Endothelial cell of umbilical vein (primary cell): ENCODE measurements around the gene SEC24C. TPM values are rescaled to one million over a fixed set of nuclear protein-coding genes. Genes with fewer than 3 reads are reported as not detected.
"Not testable (repeated sequence)": the region's sequence is repeated elsewhere in the genome, so short reads cannot be mapped to it uniquely, and the experiment has no call there.

Experiments used
- BruUV-seq: library from RNA; stranded (reverse); fragments of 400-500 nt; replicated peaks from 2 replicates; lab custom pipeline; 2021; lab: Mats Ljungman, UMichigan
- CTCF ChIA-PET: fragments of 300-600, 350-600 bp; sonication (Branson Sonifier 250); formaldehyde crosslinking; loops from one replicate; lab custom pipeline; 2021; ENCODE audit warnings: antibody characterized with exemption, inconsistent platforms; lab: Charles Lee
- POLR2A ChIA-PET: fragments of 300-600, 350-600 bp; sonication (Branson Sonifier 250); formaldehyde crosslinking; loops from one replicate; lab custom pipeline; 2021; ENCODE audit warnings: antibody characterized with exemption, inconsistent platforms; lab: Charles Lee
- DNase-seq: peaks from one replicate; pipeline ENCODE4 v3.0.0-alpha.2; 2011; ENCODE audit warnings: low read depth, low spot score
- FAIRE-seq: peaks from 2 replicates; lab custom pipeline; 2011; peaks lifted over from hg19 to GRCh38; lab: Jason Lieb, UNC
- H2AFZ ChIP-seq: 2 replicates; pipeline ENCODE4 v1.6.0; 2012; ENCODE audit warnings: low read depth, low read length, control low read depth, inconsistent platforms
- H3K27ac ChIP-seq: 2 replicates; pipeline ENCODE4 v1.5.1; 2011; ENCODE audit warnings: low read depth, mild to moderate bottlenecking, control low read depth, low read length, moderate library complexity; ENCODE audit not compliant: insufficient read depth
- H3K27me3 ChIP-seq, 2 experiments: 2 replicates each; pipeline versions ENCODE4 v1.6.0 to v1.6.1; 2011; ENCODE audit warnings: low read length in 2 of 2, mixed read lengths in 1 of 2; ENCODE audit not compliant: control insufficient read depth in 2 of 2, insufficient read depth in 2 of 2
- H3K36me3 ChIP-seq, 2 experiments: 2 replicates in 1 of 2; 3 replicates in 1 of 2; pipeline ENCODE4 v1.5.1; 2011; ENCODE audit warnings: low read length in 2 of 2, mild to moderate bottlenecking in 1 of 2, moderate library complexity in 1 of 2; ENCODE audit not compliant: control insufficient read depth in 2 of 2, insufficient read depth in 2 of 2; ENCODE audit errors: extremely low read depth in 1 of 2
- H3K4me1 ChIP-seq: 3 replicates; pipeline ENCODE4 v1.5.1; 2011; ENCODE audit warnings: mild to moderate bottlenecking, low read length; ENCODE audit not compliant: control insufficient read depth, insufficient read depth; ENCODE audit errors: extremely low read depth
- H3K4me2 ChIP-seq: 2 replicates; pipeline ENCODE4 v1.6.1; 2011; ENCODE audit warnings: low read length, control low read depth, mixed read lengths; ENCODE audit not compliant: insufficient read depth
- H3K4me3 ChIP-seq, 3 experiments: fragments of 200-600 bp in 1 of 3; sonication (generic), shearing (Covaris generic) in 1 of 3; replicated peaks in 1 of 3; 2 replicates each; pipeline ENCODE4 v1.5.1; 2011 to 2016; ENCODE audit warnings: control low read depth in 3 of 3, low read length in 3 of 3, mild to moderate bottlenecking in 2 of 3, inconsistent platforms in 1 of 3, low read depth in 1 of 3, moderate library complexity in 1 of 3; ENCODE audit not compliant: insufficient read depth in 1 of 3
- H3K79me2 ChIP-seq: 2 replicates; pipeline ENCODE4 v1.6.0; 2012; ENCODE audit warnings: low read length, inconsistent platforms; ENCODE audit not compliant: control insufficient read depth, insufficient read depth
- H3K9ac ChIP-seq: replicated peaks from 2 replicates; pipeline ENCODE3; 2011; ENCODE audit warnings: low read length, control low read depth; ENCODE audit not compliant: insufficient read depth; ENCODE audit errors: extremely low read depth
- H3K9me1 ChIP-seq: replicated peaks from 3 replicates; pipeline ENCODE4 v1.6.0; 2011; ENCODE audit warnings: mild to moderate bottlenecking, low read length; ENCODE audit not compliant: control insufficient read depth, insufficient read depth; ENCODE audit errors: extremely low read depth
- H3K9me3 ChIP-seq: replicated peaks from 2 replicates; pipeline ENCODE4 v1.5.1; 2012; ENCODE audit warnings: low read length, inconsistent platforms; ENCODE audit not compliant: control insufficient read depth, insufficient read depth
- H4K20me1 ChIP-seq: replicated peaks from 2 replicates; pipeline ENCODE3; 2011; ENCODE audit warnings: mild to moderate bottlenecking, low read length; ENCODE audit not compliant: control insufficient read depth, insufficient read depth; ENCODE audit errors: extremely low read depth
- CTCF ChIP-seq, 2 donors: IDR thresholded peaks; 1 replicate in 1 of 2; 2 replicates in 1 of 2; pipeline ENCODE4 v1.5.1; 2011; ENCODE audit warnings: low read length in 2 of 2, mild to moderate bottlenecking in 2 of 2, moderate library complexity in 2 of 2, control low read depth in 1 of 2, inconsistent platforms in 1 of 2, low read depth in 1 of 2; ENCODE audit not compliant: insufficient read depth in 1 of 2; ENCODE audit errors: extremely low read depth in 1 of 2
- EZH2 ChIP-seq: IDR thresholded peaks from 2 replicates; pipeline ENCODE4 v1.6.1; 2012; ENCODE audit warnings: borderline replicate concordance, low read depth, mild to moderate bottlenecking, moderate library complexity, low read length, inconsistent platforms; ENCODE audit not compliant: severe bottlenecking
- FOS ChIP-seq: IDR thresholded peaks from 2 replicates; pipeline ENCODE4 v1.6.1; 2011; ENCODE audit warnings: mild to moderate bottlenecking, low read length, moderate library complexity, borderline replicate concordance; ENCODE audit not compliant: insufficient read depth
- JUN ChIP-seq: IDR thresholded peaks from 2 replicates; pipeline ENCODE4 v1.6.1; 2011; ENCODE audit warnings: borderline replicate concordance, low read depth; ENCODE audit not compliant: insufficient read length, insufficient read depth
- MYC ChIP-seq: IDR thresholded peaks from one replicate; pipeline ENCODE4 v1.6.1; 2011; ENCODE audit warnings: mild to moderate bottlenecking, low read depth, low read length
- POLR2A ChIP-seq: IDR thresholded peaks from 2 replicates; pipeline ENCODE4 v1.6.1; 2012; ENCODE audit warnings: low read depth, mild to moderate bottlenecking, control low read depth, low read length
- POLR2AphosphoS5 ChIP-seq: IDR thresholded peaks from 2 replicates; pipeline ENCODE4 v1.6.1; 2012; ENCODE audit warnings: low read depth, mild to moderate bottlenecking, control low read depth, low read length, moderate library complexity; ENCODE audit not compliant: insufficient read depth
- dilution Hi-C: fragments of 300-500 bp; cut with MboI; formaldehyde crosslinking; loops from one replicate; pipeline ENCODE4 v1.15.0; 2019; ENCODE audit warnings: low sequenced_read_pairs; ENCODE audit not compliant: extremely low pct_ligation_motif_present
- intact Hi-C: fragments of 100-400 bp; cut with micrococcal nuclease; formaldehyde crosslinking; loops from one replicate; pipeline ENCODE4 v1.10.0; 2022
- polyA plus RNA-seq, 4 experiments: library from polyadenylated mRNA; depleted of rRNA in 3 of 4; stranded (reverse) in 3 of 4; unstranded in 1 of 4; fragments of >200 nt; gene quantifications; 2 replicates each; pipeline versions ENCODE4 v1.2.1 to v1.2.3, GENCODE V29; 2011 to 2012; ENCODE audit warnings: missing spikeins in 1 of 4
- total RNA-seq: library from RNA; stranded (reverse); gene quantifications from 2 replicates; pipeline ENCODE4 v1.2.3, GENCODE V29; 2021

The SEC24C gene
- total and polyA plus RNA-seq, 2 donors (not counting 3 experiments of a cell fraction or from before 2014, with no cell fraction given), result 95.5 to 108 TPM

- dilution Hi-C loops, H3K4me1 ChIP-seq, DNase-seq, H3K27me3 ChIP-seq, H3K9me3 ChIP-seq, H4K20me1 ChIP-seq, H3K9me1 ChIP-seq: not testable (repeated sequence)
- POLR2A ChIA-PET, result interaction anchor here (0.9 to 1.0 kb wide), 2 partner anchors 24 to 150 kb away, joined by 3 read pairs; no protein-coding TSS in a partner anchor
- intact Hi-C loops, result loop anchor here (1.0 kb wide), 1 partner anchor 15 kb away; the partner anchor contains the start of gene SEC24C
- TSS peak; percentile 83 for BruUV-seq
- Histone ChIP-seq H3K36me3 (peaks cover 4 to 19% of the 10 kb centered on the region in 2 experiments), H3K9ac (peak overlapping the region; percentile 83), H3K4me2 (peak overlapping the region; percentile 91), H3K79me2 (peaks cover 32% of the 10 kb centered on the region), H2AFZ (peak overlapping the region; percentile 69), H3K4me3 (peak overlapping the region; percentile 43 to 96 (median 92)), H3K27ac (peak overlapping the region; percentile 80)
- peak; percentile 22 for TF ChIP-seq FOS
- CTCF ChIA-PET, result interaction anchor here (1.4 to 1.5 kb wide), 2 partner anchors 10 to 13 kb away, joined by 4 read pairs; no protein-coding TSS in a partner anchor
- peak; percentile 81 for FAIRE-seq
These were observed 14.4 kb upstream of the SEC24C start for GRCh38 chr10:73729781-73730152.

- Histone ChIP-seq H3K4me1 (peaks cover 7% of the 10 kb centered on the region), H3K36me3 (peaks cover 4 to 19% of the 10 kb centered on the region in 2 experiments), H3K9me1 (no peaks in the 10 kb centered on the region), H3K79me2 (peaks cover 36% of the 10 kb centered on the region), H3K27ac (peak overlapping the region; percentile 80), H4K20me1 (no peaks in the 10 kb centered on the region), H3K9me3 (no peaks in the 10 kb centered on the region), H3K27me3 (no peaks in the 10 kb centered on the region), H2AFZ (peak overlapping the region; percentile 69), H3K4me3 (peak overlapping the region; percentile 43 to 96 (median 92)), H3K9ac (peak overlapping the region; percentile 83), H3K4me2 (peak overlapping the region; percentile 98)
- DNase-seq (peak; percentile 95), FAIRE-seq (peak; percentile 75)
- POLR2A ChIA-PET, result interaction anchor here (0.9 to 1.4 kb wide), 5 partner anchors 11 to 483 kb away, joined by 3 to 4 read pairs (median 3); partner anchors contain the start of genes DNAJC9 and PPP3CB
- CTCF ChIA-PET, result interaction anchor here (1.4 to 1.5 kb wide), 2 partner anchors 11 to 13 kb away, joined by 4 read pairs; no protein-coding TSS in a partner anchor
- no TSS peak for BruUV-seq
- TF ChIP-seq POLR2AphosphoS5 (peak; percentile 85), EZH2 (no peak), JUN (no peak), POLR2A (peak; percentile 87), CTCF (IDR thresholded peaks at IDR 0.05; ENCODE audit: extremely low read depth in 1 of 2, insufficient read depth in 1 of 2, low read depth in 1 of 2, low read length in 2 of 2) (no peak), FOS (peak; percentile 2), MYC (no peak)
- dilution Hi-C loops (no loop called here), intact Hi-C loops (loop anchor here (1.0 kb wide), 1 partner anchor 14 kb away; the partner anchor contains the start of gene SEC24C)
These were observed 13.8 kb upstream of the SEC24C start for GRCh38 chr10:73730153-73730906.
